Loucy (cell line): Measurements from ENCODE around the gene TNP2.

Experiments
- EZH2phosphoT487 ChIP-seq: fragments of 200-600 bp; IDR thresholded peaks from 2 replicates; pipeline ENCODE4 v1.6.1; 2018; ENCODE audit warnings: antibody characterized with exemption, mild to moderate bottlenecking, moderate library complexity, borderline replicate concordance
- TF ChIP-seq, protein P1 (sequence below): fragments of 200-600 bp; sonication (generic); conservative IDR thresholded peaks from 2 replicates; pipeline ENCODE4 v1.5.1; 2014; ENCODE audit warnings: mild to moderate bottlenecking, antibody characterized with exemption, low read length

DNA sequence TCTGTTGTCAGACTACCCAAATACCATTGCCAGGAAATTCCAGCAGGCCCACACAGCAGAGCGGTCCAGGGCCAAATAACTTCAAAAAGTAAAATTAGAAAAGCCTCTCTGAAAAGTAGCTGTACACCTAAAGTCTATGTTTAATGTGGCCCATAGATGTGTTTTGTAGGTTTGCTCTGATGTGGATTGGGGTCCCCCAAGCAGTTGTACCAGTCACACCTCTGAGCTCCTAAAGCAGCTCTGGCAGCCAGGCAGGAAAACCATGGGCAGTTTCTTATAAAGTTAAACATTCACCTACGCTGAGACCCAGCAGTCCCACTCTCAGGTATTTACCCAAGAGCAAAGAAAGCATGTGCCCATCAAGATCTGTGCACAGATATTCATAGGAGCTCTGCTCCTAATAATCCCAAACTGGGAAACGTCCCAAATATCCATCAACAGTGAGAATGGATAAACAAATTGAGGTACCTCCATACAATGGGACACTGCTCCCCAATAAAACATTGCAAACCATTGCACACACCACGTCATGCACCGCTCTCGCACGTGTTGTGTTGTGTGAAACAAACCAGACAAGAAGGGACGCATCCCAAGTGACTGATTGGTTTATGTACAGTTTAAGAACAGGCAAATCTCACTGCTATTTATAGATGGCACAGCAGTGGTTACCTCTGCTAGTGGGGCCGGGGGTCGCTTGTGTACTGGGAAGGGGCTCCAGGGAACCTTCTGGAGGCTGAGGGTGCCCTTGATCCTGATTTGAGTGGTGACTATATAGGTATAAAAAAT, 27.8 kb upstream of the TNP2 start:
- TF ChIP-seq, protein P1, sequence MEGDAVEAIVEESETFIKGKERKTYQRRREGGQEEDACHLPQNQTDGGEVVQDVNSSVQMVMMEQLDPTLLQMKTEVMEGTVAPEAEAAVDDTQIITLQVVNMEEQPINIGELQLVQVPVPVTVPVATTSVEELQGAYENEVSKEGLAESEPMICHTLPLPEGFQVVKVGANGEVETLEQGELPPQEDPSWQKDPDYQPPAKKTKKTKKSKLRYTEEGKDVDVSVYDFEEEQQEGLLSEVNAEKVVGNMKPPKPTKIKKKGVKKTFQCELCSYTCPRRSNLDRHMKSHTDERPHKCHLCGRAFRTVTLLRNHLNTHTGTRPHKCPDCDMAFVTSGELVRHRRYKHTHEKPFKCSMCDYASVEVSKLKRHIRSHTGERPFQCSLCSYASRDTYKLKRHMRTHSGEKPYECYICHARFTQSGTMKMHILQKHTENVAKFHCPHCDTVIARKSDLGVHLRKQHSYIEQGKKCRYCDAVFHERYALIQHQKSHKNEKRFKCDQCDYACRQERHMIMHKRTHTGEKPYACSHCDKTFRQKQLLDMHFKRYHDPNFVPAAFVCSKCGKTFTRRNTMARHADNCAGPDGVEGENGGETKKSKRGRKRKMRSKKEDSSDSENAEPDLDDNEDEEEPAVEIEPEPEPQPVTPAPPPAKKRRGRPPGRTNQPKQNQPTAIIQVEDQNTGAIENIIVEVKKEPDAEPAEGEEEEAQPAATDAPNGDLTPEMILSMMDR = no peak
- no peak for TF ChIP-seq EZH2phosphoT487
